Measurements from ENCODE around the gene MYH6. TPM values are rescaled to one million over a fixed set of nuclear protein-coding genes. Genes with fewer than 3 reads are reported as not detected.

The MYH6 gene
- total and polyA plus RNA-seq, 2 of the 13 experiments (the other 11 are each of a cell fraction or from before 2014, with no cell fraction given), result 0.01 TPM; not detected in 1

- TF ChIP-seq E2F2 (CRISPR knock-in tag; IDR thresholded peaks at IDR 0.05; ENCODE audit: borderline replicate concordance) (0 out of 2 replicates have a peak, but pooled peaks have one; percentile 23), SALL1 (CRISPR knock-in tag; IDR thresholded peaks at IDR 0.05) (peak; percentile 52), HDAC2 (CRISPR knock-in tag; IDR thresholded peaks at IDR 0.05) (no peak), ZNF24 (IDR thresholded peaks at IDR 0.05) (no peak), IKZF5 (CRISPR knock-in tag; IDR thresholded peaks at IDR 0.05) (no peak), ELF3 (CRISPR knock-in tag; IDR thresholded peaks at IDR 0.05) (no peak), ZFP91 (CRISPR knock-in tag; IDR thresholded peaks at IDR 0.05; ENCODE audit: borderline replicate concordance) (peak; percentile 27; the same call in 1 of the 2 replicates), KLF12 (CRISPR knock-in tag; IDR thresholded peaks at IDR 0.05; ENCODE audit: borderline replicate concordance) (no peak), NFIB (CRISPR knock-in tag; IDR thresholded peaks at IDR 0.05; ENCODE audit: borderline replicate concordance) (no peak), XRCC5 (optimal IDR thresholded peaks at IDR 0.05; ENCODE audit: low read length) (peak; percentile 65), ZNF350 (CRISPR knock-in tag; IDR thresholded peaks at IDR 0.05; ENCODE audit: borderline replicate concordance, low read depth) (peak; percentile 45; the same call in 1 of the 2 replicates), KDM1A (CRISPR knock-in tag; IDR thresholded peaks at IDR 0.05) (no peak)
- TF ChIP-seq, protein P1, sequence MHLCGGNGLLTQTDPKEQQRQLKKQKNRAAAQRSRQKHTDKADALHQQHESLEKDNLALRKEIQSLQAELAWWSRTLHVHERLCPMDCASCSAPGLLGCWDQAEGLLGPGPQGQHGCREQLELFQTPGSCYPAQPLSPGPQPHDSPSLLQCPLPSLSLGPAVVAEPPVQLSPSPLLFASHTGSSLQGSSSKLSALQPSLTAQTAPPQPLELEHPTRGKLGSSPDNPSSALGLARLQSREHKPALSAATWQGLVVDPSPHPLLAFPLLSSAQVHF (CRISPR knock-in tag; IDR thresholded peaks at IDR 0.05), result no peak
- TF ChIP-seq, protein P2, sequence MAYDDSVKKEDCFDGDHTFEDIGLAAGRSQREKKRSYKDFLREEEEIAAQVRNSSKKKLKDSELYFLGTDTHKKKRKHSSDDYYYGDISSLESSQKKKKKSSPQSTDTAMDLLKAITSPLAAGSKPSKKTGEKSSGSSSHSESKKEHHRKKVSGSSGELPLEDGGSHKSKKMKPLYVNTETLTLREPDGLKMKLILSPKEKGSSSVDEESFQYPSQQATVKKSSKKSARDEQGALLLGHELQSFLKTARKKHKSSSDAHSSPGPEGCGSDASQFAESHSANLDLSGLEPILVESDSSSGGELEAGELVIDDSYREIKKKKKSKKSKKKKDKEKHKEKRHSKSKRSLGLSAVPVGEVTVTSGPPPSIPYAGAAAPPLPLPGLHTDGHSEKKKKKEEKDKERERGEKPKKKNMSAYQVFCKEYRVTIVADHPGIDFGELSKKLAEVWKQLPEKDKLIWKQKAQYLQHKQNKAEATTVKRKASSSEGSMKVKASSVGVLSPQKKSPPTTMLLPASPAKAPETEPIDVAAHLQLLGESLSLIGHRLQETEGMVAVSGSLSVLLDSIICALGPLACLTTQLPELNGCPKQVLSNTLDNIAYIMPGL (CRISPR knock-in tag; IDR thresholded peaks at IDR 0.05; ENCODE audit: borderline replicate concordance in 1 of 2, low read depth in 1 of 2), result 0 out of 4 replicates have a peak, but pooled peaks have one; percentile 39 to 44
- TF ChIP-seq, protein P3, sequence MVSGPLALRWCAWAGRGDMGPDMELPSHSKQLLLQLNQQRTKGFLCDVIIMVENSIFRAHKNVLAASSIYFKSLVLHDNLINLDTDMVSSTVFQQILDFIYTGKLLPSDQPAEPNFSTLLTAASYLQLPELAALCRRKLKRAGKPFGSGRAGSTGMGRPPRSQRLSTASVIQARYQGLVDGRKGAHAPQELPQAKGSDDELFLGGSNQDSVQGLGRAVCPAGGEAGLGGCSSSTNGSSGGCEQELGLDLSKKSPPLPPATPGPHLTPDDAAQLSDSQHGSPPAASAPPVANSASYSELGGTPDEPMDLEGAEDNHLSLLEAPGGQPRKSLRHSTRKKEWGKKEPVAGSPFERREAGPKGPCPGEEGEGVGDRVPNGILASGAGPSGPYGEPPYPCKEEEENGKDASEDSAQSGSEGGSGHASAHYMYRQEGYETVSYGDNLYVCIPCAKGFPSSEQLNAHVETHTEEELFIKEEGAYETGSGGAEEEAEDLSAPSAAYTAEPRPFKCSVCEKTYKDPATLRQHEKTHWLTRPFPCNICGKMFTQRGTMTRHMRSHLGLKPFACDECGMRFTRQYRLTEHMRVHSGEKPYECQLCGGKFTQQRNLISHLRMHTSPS (CRISPR knock-in tag; IDR thresholded peaks at IDR 0.05; ENCODE audit: low read depth), result peak; percentile 61
- TF ChIP-seq, protein P4, sequence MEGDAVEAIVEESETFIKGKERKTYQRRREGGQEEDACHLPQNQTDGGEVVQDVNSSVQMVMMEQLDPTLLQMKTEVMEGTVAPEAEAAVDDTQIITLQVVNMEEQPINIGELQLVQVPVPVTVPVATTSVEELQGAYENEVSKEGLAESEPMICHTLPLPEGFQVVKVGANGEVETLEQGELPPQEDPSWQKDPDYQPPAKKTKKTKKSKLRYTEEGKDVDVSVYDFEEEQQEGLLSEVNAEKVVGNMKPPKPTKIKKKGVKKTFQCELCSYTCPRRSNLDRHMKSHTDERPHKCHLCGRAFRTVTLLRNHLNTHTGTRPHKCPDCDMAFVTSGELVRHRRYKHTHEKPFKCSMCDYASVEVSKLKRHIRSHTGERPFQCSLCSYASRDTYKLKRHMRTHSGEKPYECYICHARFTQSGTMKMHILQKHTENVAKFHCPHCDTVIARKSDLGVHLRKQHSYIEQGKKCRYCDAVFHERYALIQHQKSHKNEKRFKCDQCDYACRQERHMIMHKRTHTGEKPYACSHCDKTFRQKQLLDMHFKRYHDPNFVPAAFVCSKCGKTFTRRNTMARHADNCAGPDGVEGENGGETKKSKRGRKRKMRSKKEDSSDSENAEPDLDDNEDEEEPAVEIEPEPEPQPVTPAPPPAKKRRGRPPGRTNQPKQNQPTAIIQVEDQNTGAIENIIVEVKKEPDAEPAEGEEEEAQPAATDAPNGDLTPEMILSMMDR (CRISPR knock-in tag; IDR thresholded peaks at IDR 0.05), result peak; percentile 77
Measured at GRCh38 chr14:23360496-23360895, 47.6 kb downstream of the MYH6 start (continued).
